Glutamatergic neuron (in vitro differentiated cells): ENCODE data around the gene REXO1. TPM values are rescaled to one million over a fixed set of nuclear protein-coding genes. Genes with fewer than 3 reads are reported as not detected.

Experiments used
- DNase-seq: peaks from one replicate; pipeline ENCODE4 v3.0.0; 2022
- H3K27ac Mint-ChIP-seq: one replicate; pipeline ENCODE4 v1.8.0; 2020; ENCODE audit warnings: mild to moderate bottlenecking, mixed read lengths, inconsistent platforms; ENCODE audit not compliant: unreplicated experiment
- H3K27me3 Mint-ChIP-seq: one replicate; pipeline ENCODE4 v1.8.0; 2020; ENCODE audit warnings: mild to moderate bottlenecking, moderate library complexity, mixed read lengths, inconsistent platforms; ENCODE audit not compliant: unreplicated experiment
- H3K36me3 Mint-ChIP-seq: one replicate; pipeline ENCODE4 v1.8.0; 2020; ENCODE audit warnings: mild to moderate bottlenecking, mixed read lengths, inconsistent platforms; ENCODE audit not compliant: unreplicated experiment
- H3K4me1 Mint-ChIP-seq: one replicate; pipeline ENCODE4 v1.8.0; 2020; ENCODE audit warnings: mild to moderate bottlenecking, low read depth, mixed read lengths, inconsistent platforms; ENCODE audit not compliant: unreplicated experiment
- H3K4me3 Mint-ChIP-seq: one replicate; pipeline ENCODE4 v1.8.0; 2020; ENCODE audit warnings: mild to moderate bottlenecking, mixed read lengths, inconsistent platforms; ENCODE audit not compliant: unreplicated experiment
- H3K9me3 Mint-ChIP-seq: one replicate; pipeline ENCODE4 v1.8.0; 2020; ENCODE audit warnings: mild to moderate bottlenecking, moderate library complexity, mixed read lengths, inconsistent platforms; ENCODE audit not compliant: unreplicated experiment
- CTCF ChIP-seq: fragments of 200-600 bp; sonication (generic); IDR thresholded peaks from one replicate; pipeline ENCODE4 v1.5.0; 2021; ENCODE audit not compliant: partially characterized antibody, unreplicated experiment
- total RNA-seq: library from RNA; stranded (reverse); fragmentation: NEBNext Ultra II Directional; extraction: Animal tissue kit (Norgen Biotek cat#: 25700); gene quantifications from one replicate; pipeline ENCODE4 v1.2.1, GENCODE V29; 2021; ENCODE audit not compliant: unreplicated experiment

The REXO1 gene
- total RNA-seq, 1 donor from 2014 or later = 65.7 TPM

DNA sequence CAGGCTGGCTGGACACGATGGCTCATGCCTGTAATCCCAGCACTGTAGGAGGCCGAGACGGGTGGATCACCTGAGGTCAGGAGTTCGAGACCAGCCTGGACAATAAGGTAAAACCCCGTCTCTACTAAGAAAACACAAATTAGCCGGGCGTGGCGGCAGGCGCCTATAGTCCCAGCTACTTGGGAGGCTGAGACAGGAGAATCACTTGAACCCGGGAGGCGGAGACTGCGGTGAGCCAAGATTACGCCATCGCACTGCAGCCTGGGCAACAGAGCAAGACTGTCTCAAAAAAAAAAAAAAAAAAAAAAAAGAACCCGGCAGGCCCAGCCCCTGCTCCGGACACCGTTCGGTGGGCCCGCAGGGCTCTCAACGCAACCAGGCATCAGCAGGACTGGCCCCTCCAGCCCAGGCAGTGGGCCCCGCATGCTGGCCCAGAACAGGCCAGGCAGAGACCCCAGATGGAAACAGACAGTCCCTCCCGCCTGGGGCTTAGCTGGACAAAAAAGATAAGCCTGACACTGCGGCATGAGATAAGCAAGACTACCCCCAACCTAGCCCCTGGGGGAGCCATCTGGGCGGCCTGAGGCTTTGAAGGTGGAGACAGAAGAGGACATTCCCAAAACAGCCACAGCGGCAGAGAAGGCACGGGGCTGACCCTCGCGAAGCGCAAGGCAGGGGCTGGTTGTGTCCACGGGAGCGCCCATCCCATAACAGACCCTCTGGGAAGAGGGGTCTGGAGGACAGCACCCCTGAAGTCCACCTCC, 11.6 kb downstream of the REXO1 start:
- peak overlapping the region; percentile 84 for H3K27ac Mint-ChIP-seq
- H3K27me3 Mint-ChIP-seq = peaks cover 7% of the 10 kb centered on the region
- no peak overlapping the region for H3K4me3 Mint-ChIP-seq
- DNase-seq = no peak
- no peaks in the 10 kb centered on the region for H3K36me3 Mint-ChIP-seq
- H3K9me3 Mint-ChIP-seq = peaks cover 1% of the 10 kb centered on the region
- TF ChIP-seq CTCF = no peak
- peaks cover 27% of the 10 kb centered on the region for H3K4me1 Mint-ChIP-seq

- Mint-ChIP-seq H3K36me3 (no peaks in the 10 kb centered on the region), H3K27me3 (peaks cover 7% of the 10 kb centered on the region), H3K9me3 (peaks cover 1% of the 10 kb centered on the region), H3K4me1 (peaks cover 29% of the 10 kb centered on the region), H3K4me3 (no peak overlapping the region), H3K27ac (no peak overlapping the region)
- no peak for TF ChIP-seq CTCF
- DNase-seq = no peak
Measured at GRCh38 chr19:1833540-1833939, 14.7 kb downstream of the REXO1 start.

- TF ChIP-seq CTCF = no peak
- H3K4me3 Mint-ChIP-seq = no peak overlapping the region
- H3K4me1 Mint-ChIP-seq = peaks cover 27% of the 10 kb centered on the region
- H3K27me3 Mint-ChIP-seq = peaks cover 5% of the 10 kb centered on the region
- H3K27ac Mint-ChIP-seq = peak overlapping the region; percentile 43
- no peaks in the 10 kb centered on the region for H3K36me3 Mint-ChIP-seq
- H3K9me3 Mint-ChIP-seq = peaks cover 1% of the 10 kb centered on the region
- no peak for DNase-seq
Measured at GRCh38 chr19:1832046-1832663, 16.1 kb downstream of the REXO1 start.

GRCh38 chr19:1830978-1831377, 17.3 kb downstream of the REXO1 start:
- H3K27ac Mint-ChIP-seq = peak overlapping the region; percentile 17
- H3K36me3 Mint-ChIP-seq = no peaks in the 10 kb centered on the region
- peaks cover under 1% of the 10 kb centered on the region for H3K9me3 Mint-ChIP-seq
- peaks cover 24% of the 10 kb centered on the region for H3K4me1 Mint-ChIP-seq
- no peak for DNase-seq
- H3K27me3 Mint-ChIP-seq = peaks cover 5% of the 10 kb centered on the region
- H3K4me3 Mint-ChIP-seq = peak overlapping the region; percentile 6
- no peak for TF ChIP-seq CTCF

GRCh38 chr19:1830568-1830967, 17.7 kb downstream of the REXO1 start:
- no peaks in the 10 kb centered on the region for H3K9me3 Mint-ChIP-seq
- H3K36me3 Mint-ChIP-seq = no peaks in the 10 kb centered on the region
- H3K27me3 Mint-ChIP-seq = peaks cover 2% of the 10 kb centered on the region
- no peak for DNase-seq
- peaks cover 26% of the 10 kb centered on the region for H3K4me1 Mint-ChIP-seq
- H3K4me3 Mint-ChIP-seq = peak overlapping the region; percentile 6
- no peak for TF ChIP-seq CTCF
- no peak overlapping the region for H3K27ac Mint-ChIP-seq
